Suprapubic skin (tissue), 4 donors: ENCODE results near the gene GATA6. TPM values are rescaled to one million over a fixed set of nuclear protein-coding genes. Genes with fewer than 3 reads are reported as not detected.

ENCODE experiments used
- DNase-seq, 2 donors: peaks; one replicate each; pipeline ENCODE4 v3.0.0-alpha.2; 2019; ENCODE audit warnings: low spot score in 2 of 2
- H3K27ac ChIP-seq: fragments of 200-600 bp; sonication (generic); one replicate; pipeline ENCODE4 v1.5.1; 2019
- H3K27me3 ChIP-seq: fragments of 200-600 bp; sonication (generic); one replicate; pipeline ENCODE4 v1.5.1; 2019
- H3K36me3 ChIP-seq: fragments of 200-600 bp; sonication (generic); one replicate; pipeline ENCODE4 v1.5.1; 2019
- H3K4me1 ChIP-seq: fragments of 200-600 bp; sonication (generic); one replicate; pipeline ENCODE4 v1.5.1; 2019
- H3K4me3 ChIP-seq: fragments of 200-600 bp; sonication (generic); one replicate; pipeline ENCODE4 v1.5.1; 2019; ENCODE audit warnings: mild to moderate bottlenecking
- H3K9me3 ChIP-seq: fragments of 200-600 bp; sonication (generic); one replicate; pipeline ENCODE4 v1.5.1; 2019
- CTCF ChIP-seq, 2 donors: fragments of 200-600 bp in 1 of 2; fragments of 450-650 bp in 1 of 2; sonication (generic) in 1 of 2; IDR thresholded peaks; one replicate each; pipeline ENCODE4 v1.5.1; 2016 to 2019; ENCODE audit warnings: antibody characterized with exemption in 2 of 2, mild to moderate bottlenecking in 1 of 2, moderate library complexity in 1 of 2
- EP300 ChIP-seq: sonication (generic); formaldehyde crosslinking; IDR thresholded peaks from one replicate; pipeline ENCODE4 v1.6.1; 2017; ENCODE audit warnings: antibody characterized with exemption
- POLR2A ChIP-seq, 2 donors: fragments of 450-650 bp; IDR thresholded peaks; one replicate each; pipeline ENCODE4 v1.6.1; 2017; ENCODE audit warnings: antibody characterized with exemption in 2 of 2, mild to moderate bottlenecking in 2 of 2, moderate library complexity in 2 of 2
- POLR2AphosphoS5 ChIP-seq, 3 donors: sonication (generic); formaldehyde crosslinking; IDR thresholded peaks; one replicate each; pipeline ENCODE4 v1.6.1; 2017; ENCODE audit warnings: antibody characterized with exemption in 3 of 3
- WGBS: methylation state at CpG from one replicate; pipeline ENCODE4 v1.1.5; 2018; 5-methylcytosine and 5-hydroxymethylcytosine counted together
- total RNA-seq, 4 donors: library from RNA; depleted of rRNA; stranded (reverse); fragments of >200 nt; gene quantifications; one replicate each; pipeline ENCODE4 v1.1.0, GENCODE V29; 2016

GATA6 gene
- total RNA-seq, 4 donors from 2014 or later = 2.1 to 3.4 (median 2.6) TPM

- TF ChIP-seq POLR2AphosphoS5 (IDR thresholded peaks at IDR 0.05) = no peak
- TF ChIP-seq EP300 = no peak
- no peak for TF ChIP-seq CTCF (IDR thresholded peaks at IDR 0.05)
- TF ChIP-seq POLR2A (IDR thresholded peaks at IDR 0.05) = no peak
- DNase-seq = no peak
- Histone ChIP-seq H3K9me3 (no peaks in the 10 kb centered on the region), H3K27ac (no peak overlapping the region), H3K4me3 (no peak overlapping the region), H3K4me1 (no peaks in the 10 kb centered on the region), H3K36me3 (no peaks in the 10 kb centered on the region), H3K27me3 (peaks cover 3% of the 10 kb centered on the region)
- 83% methylated on average over 2 of the region's 2 CpGs for WGBS
Measured at GRCh38 chr18:22132763-22133162, 36.6 kb upstream of the GATA6 start.

DNA sequence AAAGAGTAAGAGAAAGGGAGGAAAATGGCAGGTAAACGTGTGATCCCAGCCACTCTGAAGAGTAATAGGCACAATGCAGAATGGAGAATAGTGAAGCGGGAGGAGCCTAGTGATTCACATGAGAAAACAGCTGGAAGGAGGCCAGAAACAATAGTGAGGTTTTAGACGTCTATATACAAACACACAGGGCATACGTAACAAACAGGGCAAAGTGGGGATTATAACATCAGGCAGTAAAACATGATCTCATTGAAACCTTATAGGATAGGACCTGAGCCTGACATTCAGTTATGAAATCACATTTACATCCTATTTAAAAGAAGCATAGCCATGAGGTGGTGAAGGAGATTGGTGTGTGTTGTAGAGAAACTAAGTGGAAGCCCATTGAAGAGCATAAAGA lies 33.0 kb upstream of the GATA6 start:
- TF ChIP-seq EP300 (no peak), POLR2AphosphoS5 (IDR thresholded peaks at IDR 0.05) (no peak), POLR2A (IDR thresholded peaks at IDR 0.05) (no peak), CTCF (IDR thresholded peaks at IDR 0.05) (no peak)
- Histone ChIP-seq H3K27ac (no peak overlapping the region), H3K4me1 (no peaks in the 10 kb centered on the region), H3K9me3 (no peaks in the 10 kb centered on the region), H3K4me3 (no peak overlapping the region), H3K27me3 (no peaks in the 10 kb centered on the region), H3K36me3 (no peaks in the 10 kb centered on the region)
- no peak for DNase-seq
- whole genome bisulfite sequencing = 58% methylated on average over 4 of the region's 4 CpGs

DNA sequence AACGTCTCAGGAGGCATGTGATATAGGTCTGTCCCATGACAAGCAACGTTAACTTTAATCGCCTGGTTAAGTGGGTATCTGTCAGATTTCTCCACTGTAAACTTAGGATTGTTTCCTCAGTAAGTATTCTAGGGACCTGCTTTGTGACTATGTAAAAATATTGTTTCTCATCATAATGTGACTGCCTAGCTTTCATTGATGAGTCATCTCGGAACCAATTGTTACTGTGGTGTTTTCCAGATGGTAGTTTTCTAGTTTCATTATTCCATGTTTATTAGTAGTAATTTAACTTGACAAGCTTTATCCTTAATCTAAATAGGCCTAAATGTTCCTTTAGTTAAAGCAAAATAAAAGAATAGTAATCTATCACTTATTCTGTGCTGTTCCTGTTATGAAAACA lies 28.2 kb upstream of the GATA6 start:
- Histone ChIP-seq H3K36me3 (no peaks in the 10 kb centered on the region), H3K4me1 (no peaks in the 10 kb centered on the region), H3K27ac (no peak overlapping the region), H3K9me3 (no peaks in the 10 kb centered on the region), H3K27me3 (no peaks in the 10 kb centered on the region), H3K4me3 (no peak overlapping the region)
- DNase-seq = no peak
- no peak for TF ChIP-seq CTCF (IDR thresholded peaks at IDR 0.05)
- TF ChIP-seq POLR2AphosphoS5 (IDR thresholded peaks at IDR 0.05) = no peak
- WGBS = 70% methylated on average over 4 of the region's 4 CpGs

DNA sequence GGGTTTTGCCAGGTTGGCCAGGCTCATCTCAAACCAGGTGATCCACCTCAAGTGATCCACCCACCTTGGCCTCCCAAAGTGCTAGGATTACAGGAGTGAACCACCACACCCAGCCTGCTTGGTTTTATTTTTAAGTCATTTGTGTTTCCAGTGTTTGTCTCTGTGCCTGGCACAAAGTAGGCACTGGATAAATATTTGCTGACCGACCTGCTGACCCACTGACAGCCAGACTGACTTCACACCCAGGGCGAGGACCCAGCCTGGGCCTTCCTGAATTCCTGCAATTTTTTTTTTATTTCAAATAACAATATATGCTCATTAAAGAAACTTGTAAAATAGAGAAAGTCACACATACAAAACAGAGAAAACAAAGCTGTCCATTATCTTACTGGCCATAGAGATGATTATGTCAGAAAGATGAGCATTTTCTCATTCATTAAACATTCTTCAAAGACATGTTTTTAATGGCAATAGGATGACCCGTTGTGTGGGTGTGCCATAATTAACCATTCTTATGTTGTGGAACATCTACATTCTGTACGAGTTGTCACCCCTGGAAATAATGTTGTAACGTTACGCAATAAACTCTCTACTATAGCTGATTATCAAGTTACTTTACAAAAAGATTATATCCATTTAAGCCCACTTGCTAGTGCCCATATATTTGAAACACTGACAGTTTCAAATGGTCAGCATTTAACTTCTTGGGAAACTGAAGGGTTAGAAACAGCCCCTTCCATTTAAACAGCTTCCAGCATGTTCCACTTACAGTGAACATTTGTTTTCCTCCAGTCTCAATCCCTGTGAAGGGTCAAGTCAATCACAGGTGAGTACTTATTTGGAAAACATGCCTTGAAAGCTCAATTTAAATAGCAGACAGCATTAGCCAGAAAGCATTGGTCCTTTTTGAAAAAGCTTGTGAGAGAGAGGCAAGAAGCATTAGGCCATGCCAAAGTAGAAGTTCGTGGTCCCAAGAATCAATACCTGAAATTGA lies 25.7 kb upstream of the GATA6 start:
- no peak for DNase-seq
- Histone ChIP-seq H3K27me3 (peaks cover 9% of the 10 kb centered on the region), H3K36me3 (no peaks in the 10 kb centered on the region), H3K9me3 (no peaks in the 10 kb centered on the region), H3K27ac (no peak overlapping the region), H3K4me3 (no peak overlapping the region), H3K4me1 (no peaks in the 10 kb centered on the region)
- WGBS = 85% methylated on average over 7 of the region's 7 CpGs
- TF ChIP-seq EP300 (no peak), POLR2AphosphoS5 (IDR thresholded peaks at IDR 0.05) (no peak), CTCF (IDR thresholded peaks at IDR 0.05) (no peak), POLR2A (IDR thresholded peaks at IDR 0.05) (no peak)

GRCh38 chr18:22145160-22145559 lies 24.2 kb upstream of the GATA6 start:
- TF ChIP-seq POLR2AphosphoS5 (IDR thresholded peaks at IDR 0.05) (no peak), POLR2A (IDR thresholded peaks at IDR 0.05) (no peak), CTCF (IDR thresholded peaks at IDR 0.05) (no peak), EP300 (no peak)
- WGBS = 86% methylated on average over 3 of the region's 3 CpGs
- Histone ChIP-seq H3K36me3 (no peaks in the 10 kb centered on the region), H3K4me3 (no peak overlapping the region), H3K27ac (no peak overlapping the region), H3K4me1 (no peaks in the 10 kb centered on the region), H3K9me3 (no peaks in the 10 kb centered on the region), H3K27me3 (peaks cover 19% of the 10 kb centered on the region)
- no peak for DNase-seq
